Measurements from ENCODE around the gene SCG5.
A peak's percentile ranks its signal among the peaks of the same experiment; 100 is the strongest.

SCG5 gene

DNA sequence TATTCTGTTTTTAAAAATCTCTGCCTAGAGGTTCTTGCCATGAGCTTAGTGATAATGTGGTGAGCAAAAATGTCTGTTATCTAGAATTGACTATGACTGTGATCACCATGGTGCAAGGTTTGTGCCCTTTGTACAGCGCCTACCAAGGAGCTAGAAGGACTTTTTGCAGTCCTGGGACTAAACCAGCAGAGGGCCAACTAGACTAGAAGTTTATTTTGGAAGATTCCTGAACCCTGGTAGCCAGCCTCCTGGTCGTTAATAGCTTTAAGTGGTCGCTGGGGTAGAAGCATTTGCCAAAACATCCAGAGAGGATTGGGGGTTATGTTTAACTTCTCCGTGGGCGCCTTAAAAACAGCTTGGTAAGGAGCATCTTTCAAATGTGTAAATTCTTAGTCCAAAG is 7.8 kb downstream of the SCG5 start:
- no peak for TF ChIP-seq TEAD4 (IDR thresholded peaks at IDR 0.05)
- no peak for TF ChIP-seq CREB1 (IDR thresholded peaks at IDR 0.05; ENCODE audit: low read depth)
- TF ChIP-seq CEBPB (IDR thresholded peaks at IDR 0.05) = no peak
- no peak for TF ChIP-seq EGR1 (IDR thresholded peaks at IDR 0.05)
- TF ChIP-seq, protein P1, sequence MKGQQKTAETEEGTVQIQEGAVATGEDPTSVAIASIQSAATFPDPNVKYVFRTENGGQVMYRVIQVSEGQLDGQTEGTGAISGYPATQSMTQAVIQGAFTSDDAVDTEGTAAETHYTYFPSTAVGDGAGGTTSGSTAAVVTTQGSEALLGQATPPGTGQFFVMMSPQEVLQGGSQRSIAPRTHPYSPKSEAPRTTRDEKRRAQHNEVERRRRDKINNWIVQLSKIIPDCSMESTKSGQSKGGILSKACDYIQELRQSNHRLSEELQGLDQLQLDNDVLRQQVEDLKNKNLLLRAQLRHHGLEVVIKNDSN (IDR thresholded peaks at IDR 0.05) = no peak
- no peak for TF ChIP-seq YY1 (IDR thresholded peaks at IDR 0.05; ENCODE audit: low read depth)
- no peak for TF ChIP-seq TAF1 (IDR thresholded peaks at IDR 0.05; ENCODE audit: low read depth)
- TF ChIP-seq ZBTB7A (IDR thresholded peaks at IDR 0.05; ENCODE audit: low read depth) = no peak
- TF ChIP-seq EP300 (IDR thresholded peaks at IDR 0.05; ENCODE audit: borderline replicate concordance) = no peak
- TF ChIP-seq, protein P2, sequence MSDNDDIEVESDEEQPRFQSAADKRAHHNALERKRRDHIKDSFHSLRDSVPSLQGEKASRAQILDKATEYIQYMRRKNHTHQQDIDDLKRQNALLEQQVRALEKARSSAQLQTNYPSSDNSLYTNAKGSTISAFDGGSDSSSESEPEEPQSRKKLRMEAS (IDR thresholded peaks at IDR 0.05) = no peak
- TF ChIP-seq RAD21 (IDR thresholded peaks at IDR 0.05; ENCODE audit: low read depth) = no peak
- TF ChIP-seq, protein P3, sequence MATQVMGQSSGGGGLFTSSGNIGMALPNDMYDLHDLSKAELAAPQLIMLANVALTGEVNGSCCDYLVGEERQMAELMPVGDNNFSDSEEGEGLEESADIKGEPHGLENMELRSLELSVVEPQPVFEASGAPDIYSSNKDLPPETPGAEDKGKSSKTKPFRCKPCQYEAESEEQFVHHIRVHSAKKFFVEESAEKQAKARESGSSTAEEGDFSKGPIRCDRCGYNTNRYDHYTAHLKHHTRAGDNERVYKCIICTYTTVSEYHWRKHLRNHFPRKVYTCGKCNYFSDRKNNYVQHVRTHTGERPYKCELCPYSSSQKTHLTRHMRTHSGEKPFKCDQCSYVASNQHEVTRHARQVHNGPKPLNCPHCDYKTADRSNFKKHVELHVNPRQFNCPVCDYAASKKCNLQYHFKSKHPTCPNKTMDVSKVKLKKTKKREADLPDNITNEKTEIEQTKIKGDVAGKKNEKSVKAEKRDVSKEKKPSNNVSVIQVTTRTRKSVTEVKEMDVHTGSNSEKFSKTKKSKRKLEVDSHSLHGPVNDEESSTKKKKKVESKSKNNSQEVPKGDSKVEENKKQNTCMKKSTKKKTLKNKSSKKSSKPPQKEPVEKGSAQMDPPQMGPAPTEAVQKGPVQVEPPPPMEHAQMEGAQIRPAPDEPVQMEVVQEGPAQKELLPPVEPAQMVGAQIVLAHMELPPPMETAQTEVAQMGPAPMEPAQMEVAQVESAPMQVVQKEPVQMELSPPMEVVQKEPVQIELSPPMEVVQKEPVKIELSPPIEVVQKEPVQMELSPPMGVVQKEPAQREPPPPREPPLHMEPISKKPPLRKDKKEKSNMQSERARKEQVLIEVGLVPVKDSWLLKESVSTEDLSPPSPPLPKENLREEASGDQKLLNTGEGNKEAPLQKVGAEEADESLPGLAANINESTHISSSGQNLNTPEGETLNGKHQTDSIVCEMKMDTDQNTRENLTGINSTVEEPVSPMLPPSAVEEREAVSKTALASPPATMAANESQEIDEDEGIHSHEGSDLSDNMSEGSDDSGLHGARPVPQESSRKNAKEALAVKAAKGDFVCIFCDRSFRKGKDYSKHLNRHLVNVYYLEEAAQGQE (IDR thresholded peaks at IDR 0.05; ENCODE audit: low read depth) = no peak
- TF ChIP-seq FOXM1 (IDR thresholded peaks at IDR 0.05; ENCODE audit: borderline replicate concordance, low read depth) = no peak
- TF ChIP-seq TCF12 (IDR thresholded peaks at IDR 0.05; ENCODE audit: low read depth) = no peak
- TF ChIP-seq NFIC (IDR thresholded peaks at IDR 0.05) = no peak

DNA sequence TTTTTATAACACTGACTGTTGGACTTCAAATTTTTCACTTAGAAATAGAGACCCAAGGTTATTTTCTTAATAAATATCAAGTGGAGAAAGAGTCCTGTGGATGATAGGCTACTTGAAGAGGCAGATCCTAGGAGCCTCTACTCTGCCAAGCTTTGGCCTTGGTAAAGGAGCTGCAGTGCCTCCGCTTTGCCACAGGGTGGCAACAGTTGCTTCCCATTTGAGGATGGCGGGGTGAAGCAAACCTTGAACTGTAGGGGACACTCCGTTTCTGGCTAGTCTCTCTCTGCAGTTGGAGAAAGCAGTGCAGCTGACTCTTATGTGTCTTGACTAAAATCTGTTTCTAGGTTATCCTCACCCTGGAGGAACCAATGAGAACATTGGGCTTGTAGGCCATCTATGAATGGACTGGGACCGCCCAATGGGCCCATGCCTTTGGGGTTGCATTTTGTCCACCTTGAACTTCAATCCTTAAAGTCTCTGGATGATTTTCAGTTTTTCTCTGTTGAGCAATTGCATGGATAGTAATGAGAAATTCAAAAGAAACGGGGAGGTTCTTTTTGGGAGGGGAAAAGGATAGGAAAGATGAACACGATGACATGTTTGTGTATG is 9.8 kb downstream of the SCG5 start:
- TF ChIP-seq RAD21 (IDR thresholded peaks at IDR 0.05; ENCODE audit: low read depth) (peak; percentile 69), EGR1 (IDR thresholded peaks at IDR 0.05) (no peak)

DNA sequence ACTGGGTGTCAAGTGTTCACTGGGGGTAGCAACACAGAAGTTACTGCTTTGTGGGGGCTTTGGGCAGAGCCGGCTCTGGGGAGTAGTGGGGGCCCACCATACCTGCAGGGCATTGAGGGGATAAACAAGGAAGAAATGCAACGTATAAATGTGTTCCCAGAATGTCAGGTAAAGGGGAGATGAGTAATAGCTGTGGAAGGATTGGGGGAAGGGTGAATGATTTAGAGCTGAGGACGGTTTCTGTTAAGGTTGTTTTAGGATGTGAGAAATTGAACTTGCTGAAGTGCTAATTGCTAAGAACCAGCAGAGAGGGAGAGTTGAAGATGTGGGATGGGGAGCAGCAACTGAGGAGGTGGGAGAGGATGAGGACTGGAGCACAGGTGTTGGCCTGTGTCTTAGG is 10.7 kb downstream of the SCG5 start:
- TF ChIP-seq TCF12 (IDR thresholded peaks at IDR 0.05; ENCODE audit: low read depth) = no peak
- TF ChIP-seq YY1 (IDR thresholded peaks at IDR 0.05; ENCODE audit: low read depth) = no peak
- TF ChIP-seq EGR1 (IDR thresholded peaks at IDR 0.05) = no peak
- no peak for TF ChIP-seq ZBTB7A (IDR thresholded peaks at IDR 0.05; ENCODE audit: low read depth)
- no peak for TF ChIP-seq RAD21 (IDR thresholded peaks at IDR 0.05; ENCODE audit: low read depth)
- TF ChIP-seq TEAD4 (IDR thresholded peaks at IDR 0.05) = no peak
- TF ChIP-seq FOXM1 (IDR thresholded peaks at IDR 0.05; ENCODE audit: borderline replicate concordance, low read depth) = no peak
- no peak for TF ChIP-seq CEBPB (IDR thresholded peaks at IDR 0.05)
- TF ChIP-seq EP300 (IDR thresholded peaks at IDR 0.05; ENCODE audit: borderline replicate concordance) = no peak
- no peak for TF ChIP-seq NFIC (IDR thresholded peaks at IDR 0.05)
- TF ChIP-seq CREB1 (IDR thresholded peaks at IDR 0.05; ENCODE audit: low read depth) = no peak
- TF ChIP-seq, protein P3 (IDR thresholded peaks at IDR 0.05; ENCODE audit: low read depth) = no peak
- TF ChIP-seq, protein P1 (IDR thresholded peaks at IDR 0.05) = no peak
- TF ChIP-seq, protein P2 (IDR thresholded peaks at IDR 0.05) = no peak
- TF ChIP-seq TAF1 (IDR thresholded peaks at IDR 0.05; ENCODE audit: low read depth) = no peak

DNA sequence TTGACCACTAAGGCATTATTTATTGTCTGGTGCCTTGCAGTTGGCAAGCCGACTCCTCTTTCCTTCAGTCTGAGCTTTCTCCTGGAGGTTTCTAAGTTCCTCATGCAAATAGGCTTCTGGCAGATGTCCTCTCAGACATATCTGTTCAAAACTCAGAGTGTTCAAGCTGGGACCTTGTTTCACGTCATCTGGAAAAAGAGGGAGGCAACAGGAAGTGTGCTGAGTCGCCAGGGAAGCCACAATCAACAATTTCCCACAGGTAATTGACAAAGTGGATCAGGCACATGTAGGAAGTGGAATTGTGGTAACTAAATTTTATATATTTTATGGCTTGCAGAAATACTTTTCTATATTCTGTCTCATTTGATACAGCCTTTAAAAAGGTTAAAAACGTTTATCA is 14.6 kb downstream of the SCG5 start:
- TF ChIP-seq RAD21 (IDR thresholded peaks at IDR 0.05; ENCODE audit: low read depth) (no peak), YY1 (IDR thresholded peaks at IDR 0.05; ENCODE audit: low read depth) (no peak), CREB1 (IDR thresholded peaks at IDR 0.05; ENCODE audit: low read depth) (no peak), FOXM1 (IDR thresholded peaks at IDR 0.05; ENCODE audit: borderline replicate concordance, low read depth) (no peak), CEBPB (IDR thresholded peaks at IDR 0.05) (no peak), TEAD4 (IDR thresholded peaks at IDR 0.05) (no peak), TCF12 (IDR thresholded peaks at IDR 0.05; ENCODE audit: low read depth) (no peak), TAF1 (IDR thresholded peaks at IDR 0.05; ENCODE audit: low read depth) (no peak), NFIC (IDR thresholded peaks at IDR 0.05) (no peak), EP300 (IDR thresholded peaks at IDR 0.05; ENCODE audit: borderline replicate concordance) (no peak), EGR1 (IDR thresholded peaks at IDR 0.05) (no peak), ZBTB7A (IDR thresholded peaks at IDR 0.05; ENCODE audit: low read depth) (no peak)
- TF ChIP-seq, protein P2 (IDR thresholded peaks at IDR 0.05) = no peak
- TF ChIP-seq, protein P3 (IDR thresholded peaks at IDR 0.05; ENCODE audit: low read depth) = no peak
- TF ChIP-seq, protein P1 (IDR thresholded peaks at IDR 0.05) = no peak
